A549 (cell line): ENCODE results near the gene AKAP6. TPM values are rescaled to one million over a fixed set of nuclear protein-coding genes. Genes with fewer than 3 reads are reported as not detected.
A peak's percentile ranks its signal among the peaks of the same experiment; 100 is the strongest.

Source experiments
- ATAC-seq, 2 experiments: fragments of 200-7000 bp in 1 of 2; fragments of >200 bp in 1 of 2; cut with Nextera tagmentation in 1 of 2; cut with Tn5 transposase in 1 of 2; 3 replicates each; pipeline versions ENCODE4 v1.8.0 to v1.9.1; 2018 to 2020; ENCODE audit warnings: mild to moderate bottlenecking in 1 of 2, moderate library complexity in 1 of 2
- CTCF ChIA-PET: fragments of 300-600 bp; sonication (Branson Sonifier 250); formaldehyde crosslinking; extraction: SDS; loops from one replicate; lab custom pipeline; 2021; ENCODE audit warnings: antibody characterized with exemption, inconsistent platforms; lab: Yijun Ruan, JAX
- POLR2A ChIA-PET: fragments of 350-600 bp; formaldehyde crosslinking; extraction: SDS; loops from one replicate; lab custom pipeline; 2021; ENCODE audit warnings: antibody characterized with exemption, inconsistent platforms; lab: Yijun Ruan, JAX
- DNase-seq, 2 experiments: peaks; one replicate each; pipeline versions ENCODE4 v3.0.0 to v3.0.0-alpha.2; 2011 to 2016; ENCODE audit warnings: low read depth in 1 of 2, low spot score in 1 of 2
- FAIRE-seq: peaks from 2 replicates; lab custom pipeline; 2011; peaks lifted over from hg19 to GRCh38; lab: Jason Lieb, UNC
- H3K27ac ChIP-seq, 2 experiments: fragments of >200 bp; sonication (Bioruptor Twin); formaldehyde crosslinking; 3 replicates each; pipeline ENCODE4 v1.5.1; 2016 to 2017
- H3K4me1 ChIP-seq: fragments of >200 bp; sonication (Bioruptor Twin); formaldehyde crosslinking; 3 replicates; pipeline ENCODE4 v1.6.1; 2016
- H3K4me2 ChIP-seq: fragments of >200 bp; sonication (Bioruptor Twin); formaldehyde crosslinking; 3 replicates; pipeline ENCODE4 v1.6.1; 2016
- H3K4me3 ChIP-seq: fragments of >200 bp; sonication (Bioruptor Twin); formaldehyde crosslinking; 3 replicates; pipeline ENCODE4 v1.5.1; 2016
- H3K9me3 ChIP-seq: fragments of >200 bp; sonication (Bioruptor Twin); formaldehyde crosslinking; 3 replicates; pipeline ENCODE4 v1.6.1; 2016
- BHLHE40 ChIP-seq: IDR thresholded peaks from 2 replicates; pipeline ENCODE4 v1.6.1; 2012; ENCODE audit warnings: low read depth, low read length, inconsistent platforms
- CBX2 ChIP-seq: fragments of 200-600 bp; sonication (generic); IDR thresholded peaks from 2 replicates; pipeline ENCODE4 v1.6.1; 2016; ENCODE audit warnings: low read depth, mild to moderate bottlenecking, borderline replicate concordance
- CBX8 ChIP-seq: fragments of 200-600 bp; sonication (generic); IDR thresholded peaks from 2 replicates; pipeline ENCODE4 v1.6.1; 2016
- CEBPB ChIP-seq, 2 experiments: fragments of >200 bp in 1 of 2; sonication (Bioruptor Twin) in 1 of 2; formaldehyde crosslinking in 1 of 2; IDR thresholded peaks; 2 replicates each; pipeline ENCODE4 v1.6.1; 2012 to 2016
- CHD2 ChIP-seq: fragments of 150-350 bp; IDR thresholded peaks from 2 replicates; pipeline ENCODE4 v1.6.1; 2014; ENCODE audit warnings: low read length; ENCODE audit not compliant: partially characterized antibody
- FOSB ChIP-seq: fragments of 250-450 bp; sonication (Bioruptor Pico); IDR thresholded peaks from 2 replicates; pipeline ENCODE4 v1.5.0; 2020; ENCODE audit warnings: mild to moderate bottlenecking, moderate library complexity
- FOSL2 ChIP-seq, 2 experiments: fragments of 450-650 bp in 1 of 2; fragments of >200 bp in 1 of 2; sonication (Bioruptor Twin) in 1 of 2; formaldehyde crosslinking; IDR thresholded peaks; 2 replicates each; pipeline versions ENCODE4 v1.5.0 to v1.6.1; 2016 to 2020; ENCODE audit warnings: mild to moderate bottlenecking in 1 of 2, moderate library complexity in 1 of 2
- HDAC2 ChIP-seq: fragments of 200-600 bp; sonication (generic); IDR thresholded peaks from 2 replicates; pipeline ENCODE4 v1.6.1; 2016
- HES2 ChIP-seq: fragments of >200 bp; sonication (Bioruptor Twin); formaldehyde crosslinking; IDR thresholded peaks from 2 replicates; pipeline ENCODE4 v1.6.1; 2016
- HMGXB4 ChIP-seq: fragments of 250-450 bp; sonication (Bioruptor Pico); IDR thresholded peaks from 2 replicates; pipeline ENCODE4 v1.5.0; 2021; ENCODE audit warnings: mild to moderate bottlenecking, moderate library complexity, borderline replicate concordance
- HOXB13 ChIP-seq: fragments of 250-450 bp; sonication (Bioruptor Pico); IDR thresholded peaks from 2 replicates; pipeline ENCODE4 v1.5.0; 2020; ENCODE audit warnings: low read depth, mild to moderate bottlenecking, moderate library complexity
- JUN ChIP-seq, 2 experiments: fragments of >200 bp; sonication (Bioruptor Twin); formaldehyde crosslinking; IDR thresholded peaks; 2 replicates in 1 of 2; 3 replicates in 1 of 2; pipeline ENCODE4 v1.6.1; 2016 to 2017
- KDM1A ChIP-seq: fragments of 200-600 bp; sonication (generic); IDR thresholded peaks from 2 replicates; pipeline ENCODE4 v1.6.1; 2016; ENCODE audit warnings: low read depth, mild to moderate bottlenecking
- KDM5A ChIP-seq: fragments of 200-600 bp; sonication (generic); IDR thresholded peaks from 2 replicates; pipeline ENCODE4 v1.6.1; 2016; ENCODE audit warnings: antibody characterized with exemption, mild to moderate bottlenecking
- MAFK ChIP-seq: fragments of 450-650 bp; IDR thresholded peaks from 2 replicates; pipeline ENCODE4 v1.6.1; 2014; ENCODE audit not compliant: partially characterized antibody
- MAZ ChIP-seq: fragments of 150-350 bp; IDR thresholded peaks from 2 replicates; pipeline ENCODE4 v1.6.1; 2014; ENCODE audit warnings: antibody characterized with exemption, low read depth, low read length, borderline replicate concordance
- REST ChIP-seq: fragments of 200-600 bp; sonication (generic); IDR thresholded peaks from 2 replicates; pipeline ENCODE4 v1.6.1; 2016; ENCODE audit warnings: antibody characterized with exemption, mild to moderate bottlenecking, moderate library complexity
- RNF2 ChIP-seq: fragments of 200-600 bp; sonication (generic); IDR thresholded peaks from 2 replicates; pipeline ENCODE4 v1.6.1; 2016; ENCODE audit warnings: low read depth, mild to moderate bottlenecking, antibody characterized with exemption, moderate library complexity, borderline replicate concordance
- SREBF2 ChIP-seq: fragments of 450-650 bp; IDR thresholded peaks from 2 replicates; pipeline ENCODE4 v1.6.1; 2014; ENCODE audit warnings: mild to moderate bottlenecking, moderate library complexity
- TP53 ChIP-seq: fragments of 250-450 bp; sonication (Bioruptor Pico); IDR thresholded peaks from 2 replicates; pipeline ENCODE4 v1.5.0; 2021; ENCODE audit warnings: mild to moderate bottlenecking, moderate library complexity
- ZFP36 ChIP-seq: fragments of 450-650 bp; IDR thresholded peaks from 2 replicates; pipeline ENCODE4 v1.6.1; 2014; ENCODE audit warnings: borderline replicate concordance; ENCODE audit not compliant: partially characterized antibody
- ZNF302 ChIP-seq: fragments of 250-450 bp; sonication (Bioruptor Pico); IDR thresholded peaks from 2 replicates; pipeline ENCODE4 v1.9.0; 2021; ENCODE audit warnings: inconsistent platforms, mild to moderate bottlenecking, moderate library complexity
- WGBS: methylation state at CpG from one replicate; pipeline ENCODE4 v1.1.6; 2017; ENCODE audit errors: missing lambda C conversion rate; 5-methylcytosine and 5-hydroxymethylcytosine counted together
- polyA plus RNA-seq, 4 experiments: library from polyadenylated mRNA; depleted of rRNA in 3 of 4; stranded (reverse); fragments of >200 nt; fragmentation: RNase III in 1 of 4; extraction: RNeasy Plus Mini Kit Qiagen cat#74134 plus additional on column Dnase treatment in 1 of 4; gene quantifications; 2 replicates in 3 of 4; 3 replicates in 1 of 4; pipeline ENCODE4 v1.2.3, GENCODE V29; 2011 to 2017

AKAP6 gene
- polyA plus RNA-seq, 2 of the 4 experiments (the other 2 are of a cell fraction) = 0.27 to 1.9 TPM

GRCh38 chr14:32393119-32393518 lies 64.0 kb downstream of the AKAP6 start:
- peaks cover 7% of the 10 kb centered on the region; the same call in 2 of the 3 replicates for H3K4me1 ChIP-seq
- no peak overlapping the region for H3K4me2 ChIP-seq
- CTCF ChIA-PET = no interaction called here
- TF ChIP-seq ZNF302 = no peak
- TF ChIP-seq FOSB (CRISPR knock-in tag) = no peak
- TF ChIP-seq REST = no peak
- TF ChIP-seq KDM1A = no peak
- no peak for TF ChIP-seq CHD2
- TF ChIP-seq HDAC2 = no peak
- TF ChIP-seq MAZ = no peak
- TF ChIP-seq SREBF2 = no peak
- no peak for TF ChIP-seq ZFP36
- WGBS = 58% methylated on average over 1 of the region's 1 CpG
- ATAC-seq = no peak
- no peak for DNase-seq
- peak; percentile 36 for FAIRE-seq
- H3K27ac ChIP-seq = no peak overlapping the region
- POLR2A ChIA-PET = no interaction called here
- peaks cover 13% of the 10 kb centered on the region; the same call in 1 of the 3 replicates for H3K9me3 ChIP-seq
- no peak overlapping the region for H3K4me3 ChIP-seq

GRCh38 chr14:32394038-32394437 lies 64.9 kb downstream of the AKAP6 start:
- ATAC-seq = no peak
- Histone ChIP-seq H3K4me2 (no peak overlapping the region), H3K4me1 (peaks cover 16% of the 10 kb centered on the region; the same call in 2 of the 3 replicates)
- no peak for DNase-seq
- CTCF ChIA-PET = no interaction called here
- WGBS = 21% methylated on average over 1 of the region's 1 CpG
- FAIRE-seq = no peak
- TF ChIP-seq MAFK (peak; percentile 53), ZNF302 (no peak)
- TF ChIP-seq, all 56 proteins: peak for 1
- POLR2A ChIA-PET = no interaction called here
- H3K27ac ChIP-seq = no peak overlapping the region
- peaks cover 13% of the 10 kb centered on the region; the same call in 1 of the 3 replicates for H3K9me3 ChIP-seq
- H3K4me3 ChIP-seq = no peak overlapping the region

- TF ChIP-seq CBX2 = no peak
- no peak for TF ChIP-seq JUN (IDR thresholded peaks at IDR 0.05)
- TF ChIP-seq RNF2 = no peak
- no peak for TF ChIP-seq KDM5A
- no peak for TF ChIP-seq FOSL2 (IDR thresholded peaks at IDR 0.05)
- TF ChIP-seq FOSL2 (CRISPR knock-in tag; IDR thresholded peaks at IDR 0.05) = no peak
- no peak for TF ChIP-seq HES2
- no peak for TF ChIP-seq HOXB13 (CRISPR knock-in tag)
- TF ChIP-seq FOSB (CRISPR knock-in tag) = no peak
- TF ChIP-seq HMGXB4 (CRISPR knock-in tag) = no peak
- TF ChIP-seq TP53 (CRISPR knock-in tag) = no peak
- TF ChIP-seq BHLHE40 = no peak
- TF ChIP-seq CBX8 = no peak
- no peak for TF ChIP-seq CEBPB (IDR thresholded peaks at IDR 0.05)
- CTCF ChIA-PET = interaction anchor here (0.6 kb wide), 1 partner anchor 169 kb away, joined by 3 read pairs; no protein-coding TSS in a partner anchor
- POLR2A ChIA-PET = no interaction called here
- H3K9me3 ChIP-seq = peaks cover 7% of the 10 kb centered on the region; the same call in 1 of the 3 replicates
- no peak overlapping the region for H3K4me2 ChIP-seq
- no peak overlapping the region for H3K4me3 ChIP-seq
- DNase-seq (no peak), ATAC-seq (no peak), FAIRE-seq (no peak)
- H3K27ac ChIP-seq = 0 out of 6 replicates have a peak overlapping the region, but pooled peaks of 1 of the 2 experiments have one; percentile 59
- peaks cover 16% of the 10 kb centered on the region; the same call in 2 of the 3 replicates for H3K4me1 ChIP-seq
Observed at GRCh38 chr14:32396885-32397284, 67.8 kb downstream of the AKAP6 start.
